Lung (tissue), 12 donors: ENCODE results near the gene COLEC11. TPM values are rescaled to one million over a fixed set of nuclear protein-coding genes. Genes with fewer than 3 reads are reported as not detected.

Experiments
- ATAC-seq: fragments of 200-7000 bp; cut with Tn5 transposase; one replicate; pipeline ENCODE4 v1.9.1; 2020; ENCODE audit warnings: moderate number of reproducible peaks; ENCODE audit not compliant: insufficient read depth, low FRiP score
- DNase-seq, 3 donors: peaks; one replicate each; pipeline ENCODE4 v3.0.0-alpha.2; 2013 to 2017
- H3K27ac ChIP-seq, 2 donors: one replicate each; pipeline ENCODE4 v1.5.1; 2013; ENCODE audit warnings: mild to moderate bottlenecking in 2 of 2, moderate library complexity in 2 of 2, control low read depth in 1 of 2, inconsistent platforms in 1 of 2, low read depth in 1 of 2, low read length in 1 of 2
- H3K27me3 ChIP-seq, 3 donors: one replicate each; pipeline ENCODE4 v1.5.1; 2013; ENCODE audit warnings: low read length in 2 of 3; ENCODE audit not compliant: control insufficient read depth in 3 of 3, insufficient read depth in 3 of 3
- H3K36me3 ChIP-seq, 4 donors: one replicate each; pipeline ENCODE4 v1.5.1; 2013; ENCODE audit warnings: low read length in 4 of 4, mild to moderate bottlenecking in 1 of 4, moderate library complexity in 1 of 4; ENCODE audit not compliant: control insufficient read depth in 4 of 4, insufficient read depth in 4 of 4
- H3K4me1 ChIP-seq, 5 donors: one replicate each; pipeline ENCODE4 v1.5.1; 2013; ENCODE audit warnings: low read length in 5 of 5, mild to moderate bottlenecking in 2 of 5, moderate library complexity in 1 of 5; ENCODE audit not compliant: control insufficient read depth in 5 of 5, insufficient read depth in 5 of 5
- H3K4me3 ChIP-seq: one replicate; pipeline ENCODE4 v1.5.1; 2013; ENCODE audit warnings: mild to moderate bottlenecking, control low read depth, moderate library complexity
- H3K9ac ChIP-seq, 2 donors: one replicate each; pipeline ENCODE4 v1.5.1; 2013; ENCODE audit warnings: low read length in 2 of 2, control low read depth in 1 of 2; ENCODE audit not compliant: insufficient read depth in 1 of 2
- H3K9me3 ChIP-seq, 4 donors: one replicate each; pipeline ENCODE4 v1.5.1; 2013; ENCODE audit warnings: low read length in 3 of 4, mild to moderate bottlenecking in 1 of 4, moderate library complexity in 1 of 4; ENCODE audit not compliant: control insufficient read depth in 4 of 4, insufficient read depth in 3 of 4
- WGBS, 2 donors: extraction: QIAGEN DNeasy Blood & Tissue Kit; methylation state at CpG; one replicate each; pipeline ENCODE4 v1.1.7; 2013; 5-methylcytosine and 5-hydroxymethylcytosine counted together
- polyA plus RNA-seq, 2 donors: library from polyadenylated mRNA; stranded (reverse); fragments of 200-250 nt; gene quantifications; one replicate each; pipeline ENCODE4 v1.2.1, GENCODE V29; 2013
- total RNA-seq, 2 donors: library from RNA; depleted of rRNA in 1 of 2; stranded (reverse); fragments of >200 nt in 1 of 2; gene quantifications; one replicate each; pipeline ENCODE4 v1.2.1, GENCODE V29; 2014 to 2021
- TF ChIP-seq, protein P1 (sequence below): IDR thresholded peaks from 2 replicates; pipeline ENCODE4 v1.5.1; 2012; ENCODE audit warnings: mild to moderate bottlenecking; ENCODE audit errors: control extremely low read depth, extremely low read depth
- donor health status: control.
- donor health status: control.
- donor health status: Bipolar disorder and iron deficiency.
- donor health status: healthy.
- donor health status: DM: yes; HTN: yes; CAD: no.

COLEC11 gene
- total and polyA plus RNA-seq, 4 donors: 0.71 to 3.7 (median 1.9) TPM

DNA sequence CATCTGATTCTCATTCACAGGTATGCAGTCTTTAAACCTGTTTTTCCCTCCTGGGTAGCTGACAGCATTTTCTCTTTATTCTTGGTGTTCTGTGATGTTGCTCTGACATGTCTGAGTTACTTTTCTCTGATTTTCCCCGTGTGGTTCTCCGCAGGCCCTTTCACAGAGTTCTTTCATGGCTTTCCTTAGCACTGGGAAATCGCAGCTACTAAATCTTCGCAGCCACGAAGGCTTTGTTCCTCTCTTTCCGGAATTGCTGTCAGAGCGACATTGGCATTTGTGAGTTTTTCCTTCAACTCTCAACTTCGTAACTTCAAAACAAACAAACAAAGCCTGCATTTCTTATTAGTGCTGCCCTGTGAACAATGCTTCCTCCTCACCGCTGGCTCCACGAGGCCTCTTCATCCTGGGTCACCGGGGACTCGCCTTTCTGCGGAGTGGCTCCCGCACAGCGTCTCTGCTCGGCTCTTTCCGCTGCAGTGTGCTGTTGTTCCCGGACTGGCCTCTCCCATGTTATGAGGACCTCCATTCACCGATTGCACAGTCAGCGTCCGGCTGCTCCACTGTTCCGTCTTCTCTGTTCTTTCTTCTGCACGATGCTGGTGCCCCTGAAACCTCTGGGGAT is 16.1 kb downstream of the COLEC11 start:
- TF ChIP-seq, protein P1, sequence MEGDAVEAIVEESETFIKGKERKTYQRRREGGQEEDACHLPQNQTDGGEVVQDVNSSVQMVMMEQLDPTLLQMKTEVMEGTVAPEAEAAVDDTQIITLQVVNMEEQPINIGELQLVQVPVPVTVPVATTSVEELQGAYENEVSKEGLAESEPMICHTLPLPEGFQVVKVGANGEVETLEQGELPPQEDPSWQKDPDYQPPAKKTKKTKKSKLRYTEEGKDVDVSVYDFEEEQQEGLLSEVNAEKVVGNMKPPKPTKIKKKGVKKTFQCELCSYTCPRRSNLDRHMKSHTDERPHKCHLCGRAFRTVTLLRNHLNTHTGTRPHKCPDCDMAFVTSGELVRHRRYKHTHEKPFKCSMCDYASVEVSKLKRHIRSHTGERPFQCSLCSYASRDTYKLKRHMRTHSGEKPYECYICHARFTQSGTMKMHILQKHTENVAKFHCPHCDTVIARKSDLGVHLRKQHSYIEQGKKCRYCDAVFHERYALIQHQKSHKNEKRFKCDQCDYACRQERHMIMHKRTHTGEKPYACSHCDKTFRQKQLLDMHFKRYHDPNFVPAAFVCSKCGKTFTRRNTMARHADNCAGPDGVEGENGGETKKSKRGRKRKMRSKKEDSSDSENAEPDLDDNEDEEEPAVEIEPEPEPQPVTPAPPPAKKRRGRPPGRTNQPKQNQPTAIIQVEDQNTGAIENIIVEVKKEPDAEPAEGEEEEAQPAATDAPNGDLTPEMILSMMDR: no peak
- Histone ChIP-seq H3K27ac (no peak overlapping the region), H3K36me3 (no peaks in the 10 kb centered on the region), H3K9me3 (peaks cover 0 to 1% (median 0%) of the 10 kb centered on the region in 4 donors), H3K4me1 (peaks cover 0 to 12% (median 0%) of the 10 kb centered on the region in 5 donors), H3K9ac (no peak overlapping the region), H3K27me3 (no peaks in the 10 kb centered on the region), H3K4me3 (no peak overlapping the region)
- ATAC-seq (no peak), DNase-seq (peak in 1 of 3 donors; percentile 47)
- 71 to 74% methylated on average over 23 of the region's 23 CpGs for WGBS, 2 donors

DNA sequence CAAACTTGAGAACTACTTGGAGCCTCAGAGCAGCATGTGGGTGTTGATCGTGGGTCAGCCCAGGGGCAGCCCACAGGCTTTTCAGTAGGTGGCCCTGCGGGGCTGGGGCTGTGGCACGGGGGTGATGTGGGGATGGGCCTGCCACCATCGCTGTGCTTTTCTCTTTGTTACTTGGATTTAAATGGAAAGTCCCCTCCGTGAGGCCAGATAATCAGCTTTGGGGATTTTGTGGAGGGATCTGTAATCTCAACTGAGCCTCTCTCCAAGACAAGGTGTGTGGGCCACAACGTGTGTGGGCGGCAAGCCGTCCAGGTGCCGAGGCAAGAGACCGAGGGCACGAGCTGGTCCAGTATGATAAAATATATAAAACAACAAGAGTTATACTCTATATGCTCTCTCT is 16.7 kb downstream of the COLEC11 start:
- 88 to 92% methylated on average over 11 of the region's 11 CpGs for whole genome bisulfite sequencing, 2 donors
- Histone ChIP-seq H3K9ac (no peak overlapping the region), H3K27ac (no peak overlapping the region), H3K4me3 (no peak overlapping the region), H3K9me3 (peaks cover 0 to 1% (median 0%) of the 10 kb centered on the region in 4 donors), H3K4me1 (peaks cover 0 to 6% (median 0%) of the 10 kb centered on the region in 5 donors), H3K36me3 (no peaks in the 10 kb centered on the region), H3K27me3 (no peaks in the 10 kb centered on the region)
- DNase-seq (no peak), ATAC-seq (no peak)
- TF ChIP-seq, protein P1: no peak

DNA sequence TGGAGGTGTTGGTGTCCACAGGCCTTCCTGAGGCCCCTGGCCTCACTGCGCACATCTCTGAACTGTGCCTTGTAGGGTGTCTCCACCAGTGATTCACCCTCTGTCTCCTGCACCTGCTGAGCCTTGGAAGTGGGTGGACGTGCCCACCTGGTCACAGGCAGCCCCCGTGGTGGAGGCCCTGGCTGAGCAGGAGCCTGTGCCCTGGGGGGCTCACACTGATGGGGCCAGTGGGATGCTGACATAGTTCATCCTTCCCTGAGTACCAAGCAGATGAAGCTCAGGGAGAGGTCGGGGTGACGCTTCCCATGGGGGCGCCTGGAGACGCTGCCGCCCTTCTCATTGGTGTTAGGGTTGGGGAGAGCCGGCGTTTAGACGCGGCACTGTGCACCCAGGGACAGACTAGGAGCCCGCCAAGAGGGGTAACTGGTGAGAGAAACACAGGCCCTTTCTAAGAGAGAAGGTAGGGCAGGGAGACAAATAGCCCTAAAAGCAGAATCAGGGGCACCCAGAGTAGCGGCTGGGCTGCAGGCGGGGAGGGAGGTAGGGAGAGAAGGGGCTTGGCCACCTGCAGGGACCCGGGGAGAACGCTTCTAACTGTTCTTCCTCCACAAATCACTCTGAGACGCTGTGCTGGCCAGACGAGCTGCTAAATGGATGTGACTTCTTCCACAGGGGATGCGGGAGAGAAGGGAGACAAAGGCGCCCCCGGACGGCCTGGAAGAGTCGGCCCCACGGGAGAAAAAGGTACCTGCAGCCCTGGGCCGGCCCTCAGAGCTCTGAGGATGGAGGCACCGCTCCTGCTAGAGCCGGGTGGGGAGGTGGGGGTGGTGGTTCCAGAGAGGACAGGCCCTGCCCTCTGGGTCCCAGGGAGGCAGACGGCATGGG is 18.0 kb downstream of the COLEC11 start:
- H3K4me1 ChIP-seq: peaks cover 0 to 1% (median 0%) of the 10 kb centered on the region in 5 donors
- DNase-seq (no peak), ATAC-seq (no peak)
- H3K9ac ChIP-seq: no peak overlapping the region
- no peak overlapping the region for H3K4me3 ChIP-seq
- no peaks in the 10 kb centered on the region for H3K27me3 ChIP-seq
- H3K27ac ChIP-seq: no peak overlapping the region
- TF ChIP-seq, protein P1: no peak
- peaks cover 0 to 1% (median 0%) of the 10 kb centered on the region in 4 donors for H3K9me3 ChIP-seq
- no peaks in the 10 kb centered on the region for H3K36me3 ChIP-seq
- 91 to 92% methylated on average over 29 of the region's 29 CpGs for WGBS, 2 donors
